HG03108 (cell line): ENCODE results near the gene GAL3ST2.
"Not testable (repeated sequence)": the region's sequence is repeated elsewhere in the genome, so short reads cannot be mapped to it uniquely, and the experiment has no call there.

Experiments used
- ATAC-seq: cut with Tn5 transposase; IDR thresholded peaks from one replicate; pipeline ENCODE4 v1.9.1; 2021; ENCODE audit warnings: moderate library complexity; ENCODE audit not compliant: unreplicated experiment

GAL3ST2 gene

GRCh38 chr2:241767464-241768250 is 9.0 kb upstream of the GAL3ST2 start:
- no peak for ATAC-seq

- no peak for ATAC-seq
Measured at GRCh38 chr2:241768251-241768711, 8.3 kb upstream of the GAL3ST2 start.

GRCh38 chr2:241768850-241769249 is 7.8 kb upstream of the GAL3ST2 start:
- no peak for ATAC-seq

DNA sequence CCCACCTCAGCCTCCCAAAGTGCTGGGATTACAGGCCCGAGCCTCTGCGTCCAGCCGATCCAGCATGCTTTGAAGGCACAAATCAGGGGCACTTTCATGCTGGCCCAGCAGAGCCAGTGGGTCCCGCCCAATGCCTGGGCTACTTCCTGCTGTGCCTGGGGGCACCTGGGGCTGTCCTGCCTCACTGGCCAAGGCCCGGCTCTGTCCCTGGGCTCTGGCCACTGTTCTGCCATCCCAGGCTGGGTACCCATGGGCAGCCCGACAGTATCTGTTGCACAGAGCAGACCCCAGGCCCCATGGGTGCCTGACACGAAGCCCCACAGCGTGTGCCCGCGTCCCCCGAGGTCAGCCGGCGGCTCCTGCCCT is 6.8 kb upstream of the GAL3ST2 start:
- no peak for ATAC-seq

DNA sequence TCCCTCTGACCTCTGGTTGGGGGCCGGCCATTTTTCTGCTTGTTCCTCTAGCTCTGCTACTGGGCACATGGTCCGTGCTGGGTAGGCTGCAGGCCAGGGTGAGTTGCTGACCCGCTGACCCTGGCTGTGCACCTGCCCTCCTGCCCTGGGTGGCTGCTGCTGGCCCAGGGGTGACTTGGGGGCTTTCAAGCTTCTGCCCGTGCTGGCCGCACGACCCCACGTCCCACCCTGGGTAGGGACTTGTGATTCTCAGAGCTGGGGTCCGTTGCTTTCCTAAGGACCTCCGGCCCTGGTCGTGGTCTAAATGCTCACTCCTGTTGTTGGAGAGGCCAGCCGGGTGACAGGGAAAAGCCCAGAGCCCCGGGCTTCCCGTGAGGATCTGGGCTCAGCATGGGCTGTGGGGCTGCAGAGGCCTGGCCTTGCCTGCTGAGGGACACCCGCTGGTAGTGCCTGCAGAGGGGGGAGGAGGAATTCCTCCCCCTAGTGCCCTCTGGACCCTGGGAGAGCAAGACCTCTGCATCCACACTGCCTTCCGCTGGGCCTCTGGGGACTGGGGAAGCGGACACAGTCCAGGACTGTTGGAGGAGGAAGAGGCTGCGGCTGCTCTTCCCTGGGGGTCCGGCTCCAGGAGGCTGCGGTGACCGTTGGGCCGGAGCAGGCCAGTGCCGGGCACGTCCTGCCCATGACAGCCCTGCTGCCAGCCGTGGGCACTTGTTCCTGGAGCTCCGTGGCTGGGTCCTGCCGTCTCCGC is 6.3 kb upstream of the GAL3ST2 start:
- ATAC-seq = no peak

- no peak for ATAC-seq
Measured at GRCh38 chr2:241770936-241771285, 5.7 kb upstream of the GAL3ST2 start.

- ATAC-seq = no peak
Measured at GRCh38 chr2:241771286-241772062, 5.1 kb upstream of the GAL3ST2 start.

GRCh38 chr2:241772063-241772499 is 4.5 kb upstream of the GAL3ST2 start:
- no peak for ATAC-seq

GRCh38 chr2:241773511-241774418 is 2.9 kb upstream of the GAL3ST2 start:
- no peak for ATAC-seq

DNA sequence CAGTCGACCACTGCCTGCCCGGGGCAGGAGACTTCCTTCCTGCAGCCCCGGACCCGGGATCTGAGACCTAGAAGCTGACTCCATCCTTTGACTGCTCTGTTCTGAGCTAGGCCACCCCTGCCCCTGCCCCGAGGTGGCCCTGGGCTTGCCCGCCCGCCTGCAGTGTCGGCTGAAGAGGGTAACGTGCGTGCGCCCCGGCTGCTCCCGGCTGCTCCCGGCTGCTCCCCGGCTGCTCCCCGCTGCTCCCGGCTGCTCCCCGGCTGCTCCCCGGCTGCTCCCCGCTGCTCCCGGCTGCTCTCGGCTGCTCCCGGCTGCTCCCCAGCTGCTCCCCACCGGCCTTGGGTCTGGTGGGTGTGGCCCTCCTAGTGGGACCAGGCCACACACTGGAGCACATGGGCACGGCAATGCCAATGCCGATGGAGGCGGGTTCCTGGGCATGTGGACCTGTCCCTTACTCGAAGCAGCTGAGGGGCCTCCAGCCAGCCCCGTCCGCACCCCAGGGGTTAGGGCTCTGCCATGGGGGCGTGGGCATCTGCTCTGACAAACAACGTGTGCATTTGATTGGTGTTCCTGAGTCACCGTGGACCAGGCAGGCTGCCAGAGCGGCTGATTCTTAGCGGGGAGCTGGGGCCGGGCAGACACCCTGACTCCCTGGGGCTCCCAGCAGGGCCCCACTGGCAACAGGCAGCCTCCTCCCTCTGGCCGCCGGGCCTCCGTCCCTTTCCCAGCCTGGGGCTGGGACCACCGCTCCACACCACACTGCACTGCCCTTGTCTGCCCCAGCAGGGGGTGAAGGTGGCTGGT is 2.0 kb upstream of the GAL3ST2 start:
- ATAC-seq = no peak

DNA sequence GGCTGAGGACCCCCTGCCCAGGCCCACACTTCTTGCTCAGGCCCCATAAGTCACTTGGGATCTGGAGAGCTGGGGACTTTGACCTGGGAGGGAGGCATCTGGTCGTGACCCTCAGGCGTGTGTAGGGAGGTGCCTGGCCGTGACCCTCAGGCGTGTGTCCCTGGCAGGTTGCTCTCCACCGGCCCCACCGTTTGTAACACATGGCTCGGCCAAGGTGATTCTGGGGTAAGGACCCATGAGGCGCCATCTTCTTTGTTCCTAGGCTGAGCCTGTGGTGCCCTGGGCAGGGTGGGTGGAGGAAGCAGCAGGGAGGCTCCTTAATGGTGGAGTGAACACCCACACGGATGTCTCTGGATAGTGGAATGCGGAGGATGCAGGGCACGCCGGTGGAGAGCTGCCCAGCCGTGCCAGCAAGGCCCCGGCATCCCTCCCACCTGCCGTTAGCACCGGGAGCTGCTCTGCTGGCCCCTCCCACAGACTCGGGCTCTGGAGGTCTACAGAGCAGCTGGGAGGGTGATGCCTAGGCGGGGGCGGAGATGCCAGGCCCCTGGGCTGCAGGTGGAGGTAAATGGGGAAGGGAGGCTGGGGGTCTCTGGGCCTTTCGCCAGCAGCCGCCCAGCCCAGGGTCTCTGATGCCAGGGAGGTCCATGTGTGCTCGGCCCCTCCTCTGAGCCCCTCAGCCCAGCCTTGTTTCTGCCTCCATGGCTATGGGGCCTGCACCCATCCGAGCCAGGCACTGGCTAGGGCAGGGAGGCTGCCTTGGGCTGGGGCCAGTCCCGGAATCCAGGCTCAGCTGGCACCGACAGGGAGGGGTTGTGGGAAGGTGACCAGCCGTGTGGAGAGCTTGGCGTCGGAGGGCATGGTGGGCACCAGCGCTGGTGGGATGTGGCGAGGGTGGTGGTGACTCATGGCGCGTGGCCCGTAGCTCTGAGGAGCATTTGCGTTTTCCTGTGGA is 1.1 kb upstream of the GAL3ST2 start:
- no peak for ATAC-seq

DNA sequence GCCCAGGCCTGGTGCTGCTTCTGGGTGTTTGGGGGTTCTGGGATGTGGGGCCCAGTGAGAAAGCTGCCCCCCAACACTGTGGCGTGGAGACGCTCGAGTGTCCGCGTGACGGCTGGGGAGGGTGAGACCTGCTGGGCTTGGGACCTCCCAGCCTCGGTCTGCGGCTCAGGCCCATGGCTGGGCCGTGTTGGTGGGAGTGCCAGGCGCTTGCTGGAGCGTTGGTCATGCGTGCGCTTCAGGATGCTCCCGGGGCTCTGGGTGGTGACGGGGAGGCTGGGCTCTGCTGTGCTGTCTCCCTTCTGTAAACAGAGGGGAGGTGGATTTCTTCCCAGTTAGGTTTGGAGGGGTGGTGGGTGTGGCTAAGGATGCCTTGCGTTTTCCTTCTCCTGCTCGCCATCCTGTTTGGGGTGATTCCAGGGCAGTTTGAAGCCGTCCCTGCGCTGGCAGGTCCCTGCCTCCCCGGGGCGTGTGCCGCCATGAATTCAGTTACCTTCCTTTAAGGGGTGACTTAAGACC is 606 bp downstream of the GAL3ST2 start:
- ATAC-seq = no peak

DNA sequence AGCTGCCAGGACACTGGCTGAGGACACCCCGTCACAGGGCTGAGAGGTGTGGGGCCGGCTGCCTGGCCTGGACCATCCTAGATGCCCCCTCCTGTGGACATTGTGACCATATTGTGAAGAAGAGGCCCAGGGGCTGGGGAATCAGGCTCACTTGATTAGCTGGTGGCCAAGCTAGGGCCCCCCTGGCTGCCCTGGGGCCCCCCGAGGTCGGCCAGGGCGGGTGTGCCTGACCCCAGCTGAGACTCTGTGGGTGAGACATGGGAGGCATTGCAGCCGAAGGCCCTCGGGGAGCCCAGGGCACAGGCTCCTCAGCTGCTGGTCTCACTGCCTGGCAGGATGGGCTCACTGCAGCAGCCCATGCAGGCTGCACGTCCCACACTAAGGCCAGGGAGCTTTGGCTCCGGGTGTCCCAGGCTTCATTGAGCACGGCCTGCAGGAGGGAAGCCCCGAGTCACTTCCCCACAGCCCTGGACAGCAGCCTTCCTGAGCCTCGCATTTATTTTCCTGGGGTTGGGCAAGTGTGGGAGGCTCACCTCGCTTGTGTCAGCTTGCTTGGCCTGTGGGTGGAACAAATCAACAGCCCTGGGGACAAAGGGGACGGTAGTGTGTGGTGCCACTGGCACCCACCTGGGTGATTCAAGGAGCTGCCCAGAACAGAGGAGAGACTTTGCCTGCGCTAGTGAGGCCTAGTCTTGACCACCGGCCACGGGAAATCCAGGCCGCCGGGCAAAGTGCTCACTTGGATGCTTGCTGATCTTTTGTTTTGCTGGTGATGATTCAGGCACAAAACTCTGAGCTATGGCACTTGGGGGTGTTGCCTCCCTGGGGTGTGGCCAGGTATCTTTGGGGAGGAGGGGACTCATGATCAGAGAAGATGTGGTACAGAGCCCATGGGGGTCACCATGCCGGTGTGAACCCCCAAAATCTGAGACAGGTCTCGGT is 1.3 kb downstream of the GAL3ST2 start:
- no peak for ATAC-seq

GRCh38 chr2:241780939-241781569 is 4.4 kb downstream of the GAL3ST2 start:
- no peak for ATAC-seq

GRCh38 chr2:241782053-241782452 is 5.4 kb downstream of the GAL3ST2 start:
- not testable (repeated sequence) for ATAC-seq

GRCh38 chr2:241788135-241788534 is 11.5 kb downstream of the GAL3ST2 start:
- no peak for ATAC-seq

GRCh38 chr2:241788572-241788971 is 11.9 kb downstream of the GAL3ST2 start:
- peak; percentile 63 for ATAC-seq
